ENCODE measurements around the gene BFSP2.
"Not testable (repeated sequence)": the region's sequence is repeated elsewhere in the genome, so short reads cannot be mapped to it uniquely, and the experiment has no call there.

Gene BFSP2

DNA sequence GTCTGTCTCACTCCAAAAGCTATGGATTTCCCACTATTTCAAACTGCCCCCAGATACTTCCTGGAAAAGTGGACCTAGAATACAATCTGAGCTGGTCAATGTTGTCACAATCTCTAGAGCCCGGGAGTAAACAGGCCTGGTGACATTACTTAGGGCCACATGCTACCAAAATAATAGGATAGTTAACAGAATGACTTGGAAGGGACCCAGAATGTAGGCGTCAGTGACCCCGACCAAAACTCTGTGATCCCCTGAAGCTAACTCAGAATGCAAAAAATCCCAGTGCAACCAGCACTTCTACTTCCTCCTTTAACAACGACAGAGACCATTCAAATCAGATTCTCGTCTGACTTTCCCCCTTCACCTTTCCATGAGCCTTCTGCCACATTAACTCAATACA is 122.1 kb downstream of the BFSP2 start:
- Mint-ChIP-seq H3K4me1 (no peaks in the 10 kb centered on the region), H3K27ac (no peak overlapping the region)

DNA sequence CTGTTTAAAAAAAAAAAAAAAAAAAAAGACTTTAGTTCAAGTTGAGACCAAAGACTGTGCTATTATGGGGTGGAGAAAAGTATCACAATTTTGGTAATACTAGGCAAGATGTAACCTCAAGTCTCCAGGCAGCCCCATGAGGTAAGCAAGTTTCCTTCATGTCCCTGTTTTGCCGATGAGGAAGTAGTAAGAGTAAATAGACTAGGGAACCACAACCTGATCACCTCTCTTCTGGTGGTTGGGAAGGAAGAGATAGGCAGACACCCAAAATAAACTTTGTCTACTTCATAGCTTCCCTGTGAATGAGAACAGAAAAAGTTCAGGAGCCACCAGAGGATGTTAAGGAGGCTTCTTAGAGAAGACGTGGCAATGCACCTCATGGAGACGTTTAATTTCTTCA is 123.9 kb downstream of the BFSP2 start:
- not testable (repeated sequence) for H3K9me3 Mint-ChIP-seq, H3K4me3 Mint-ChIP-seq, H3K4me1 Mint-ChIP-seq, H3K27ac Mint-ChIP-seq, H3K36me3 Mint-ChIP-seq, H3K27me3 Mint-ChIP-seq

More for the DNA sequence above, 122.1 kb downstream of the BFSP2 start:
- no peaks in the 10 kb centered on the region for H3K27me3 Mint-ChIP-seq
- H3K36me3 Mint-ChIP-seq, result no peaks in the 10 kb centered on the region
- H3K9me3 Mint-ChIP-seq, result no peaks in the 10 kb centered on the region
- H3K4me3 Mint-ChIP-seq, result no peak overlapping the region

All from activated naive CD4-positive, alpha-beta T cell treated with anti-CD3 and anti-CD28 coated beads, Interleukin-2, amount 50 U/mL, for 24 hours (primary cell).